HEK293T (cell line): ENCODE data around the gene ZNF324.
"Not testable (repeated sequence)": the region's sequence is repeated elsewhere in the genome, so short reads cannot be mapped to it uniquely, and the experiment has no call there.

ENCODE experiments used
- CTCF ChIA-PET: fragments of 350-600 bp; formaldehyde crosslinking; extraction: SDS; loops from one replicate; lab custom pipeline; 2021; ENCODE audit warnings: antibody characterized with exemption, inconsistent platforms; lab: Yijun Ruan, JAX
- POLR2A ChIA-PET: fragments of 350-600 bp; formaldehyde crosslinking; extraction: SDS; loops from one replicate; lab custom pipeline; 2020; ENCODE audit warnings: antibody characterized with exemption, inconsistent platforms; lab: Yijun Ruan, JAX
- DNase-seq: peaks from one replicate; pipeline ENCODE4 v3.0.0; 2012; ENCODE audit warnings: mixed read lengths; ENCODE audit errors: extremely low spot score
- ARNT ChIP-seq: fragments of 450-650 bp; IDR thresholded peaks from 2 replicates; pipeline ENCODE4 v1.6.1; 2017; ENCODE audit warnings: mild to moderate bottlenecking
- BHLHE40 ChIP-seq: fragments of 450-650 bp; IDR thresholded peaks from 2 replicates; pipeline ENCODE4 v1.6.1; 2016; ENCODE audit warnings: mild to moderate bottlenecking, moderate library complexity, borderline replicate concordance
- CTBP1 ChIP-seq: fragments of 450-650 bp; IDR thresholded peaks from 2 replicates; pipeline ENCODE4 v1.6.1; 2016; ENCODE audit warnings: borderline replicate concordance
- ELF4 ChIP-seq: fragments of 450-650 bp; IDR thresholded peaks from 2 replicates; pipeline ENCODE4 v1.6.1; 2017; ENCODE audit warnings: antibody characterized with exemption
- FOXA1 ChIP-seq: fragments of 450-650 bp; IDR thresholded peaks from 2 replicates; pipeline ENCODE4 v1.6.1; 2016; ENCODE audit warnings: mild to moderate bottlenecking
- FOXK2 ChIP-seq: fragments of 450-650 bp; IDR thresholded peaks from 2 replicates; pipeline ENCODE4 v1.6.1; 2016; ENCODE audit warnings: mild to moderate bottlenecking
- FOXM1 ChIP-seq: fragments of 450-650 bp; IDR thresholded peaks from 2 replicates; pipeline ENCODE4 v1.6.1; 2017; ENCODE audit warnings: mild to moderate bottlenecking, borderline replicate concordance
- HDGF ChIP-seq: fragments of 450-650 bp; IDR thresholded peaks from 2 replicates; pipeline ENCODE4 v1.6.1; 2017; ENCODE audit warnings: antibody characterized with exemption, borderline replicate concordance
- L3MBTL2 ChIP-seq: fragments of 450-650 bp; conservative IDR thresholded peaks from 2 replicates; pipeline ENCODE4 v1.6.1; 2016; ENCODE audit warnings: mild to moderate bottlenecking
- LEF1 ChIP-seq: fragments of 450-650 bp; IDR thresholded peaks from 2 replicates; pipeline ENCODE4 v1.6.1; 2017; ENCODE audit warnings: mild to moderate bottlenecking, borderline replicate concordance
- NFRKB ChIP-seq: fragments of 450-650 bp; IDR thresholded peaks from 2 replicates; pipeline ENCODE4 v1.6.1; 2016; ENCODE audit warnings: mild to moderate bottlenecking, moderate library complexity
- PKNOX1 ChIP-seq: fragments of 450-650 bp; IDR thresholded peaks from 2 replicates; pipeline ENCODE4 v1.6.1; 2016
- SP1 ChIP-seq: fragments of 450-650 bp; IDR thresholded peaks from 2 replicates; pipeline ENCODE4 v1.6.1; 2017
- SUZ12 ChIP-seq: fragments of 450-650 bp; IDR thresholded peaks from 2 replicates; pipeline ENCODE4 v1.6.1; 2016; ENCODE audit warnings: mild to moderate bottlenecking
- TARDBP ChIP-seq: fragments of 450-650 bp; IDR thresholded peaks from 2 replicates; pipeline ENCODE4 v1.6.1; 2016
- ZNF384 ChIP-seq: fragments of 450-650 bp; IDR thresholded peaks from 2 replicates; pipeline ENCODE4 v1.6.1; 2016

Gene ZNF324

GRCh38 chr19:58480831-58481230 lies 14.0 kb downstream of the ZNF324 start:
- POLR2A ChIA-PET = no interaction called here
- no peak for DNase-seq
- CTCF ChIA-PET = no interaction called here
- TF ChIP-seq HDGF = no peak

DNA sequence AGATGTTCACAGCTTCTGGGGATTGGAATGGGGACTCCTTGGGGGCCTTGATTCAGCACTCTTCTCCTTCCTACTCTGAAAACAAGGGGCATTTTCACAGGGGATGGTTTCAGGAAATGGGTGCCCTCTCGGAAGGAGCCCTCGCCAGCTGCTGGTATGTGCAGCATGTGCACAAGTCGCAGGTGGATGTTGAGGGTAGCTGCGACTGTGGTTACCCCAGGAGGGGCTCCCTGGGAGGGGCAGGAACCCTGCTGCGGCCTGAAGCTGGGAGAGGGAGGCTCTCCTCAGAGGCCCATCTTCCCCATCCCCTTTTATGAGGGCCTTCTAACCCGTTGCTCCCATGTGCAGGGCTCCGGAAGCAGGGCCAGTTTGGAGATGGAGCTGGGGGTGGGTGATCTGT lies 15.5 kb downstream of the ZNF324 start:
- CTCF ChIA-PET = no interaction called here

DNA sequence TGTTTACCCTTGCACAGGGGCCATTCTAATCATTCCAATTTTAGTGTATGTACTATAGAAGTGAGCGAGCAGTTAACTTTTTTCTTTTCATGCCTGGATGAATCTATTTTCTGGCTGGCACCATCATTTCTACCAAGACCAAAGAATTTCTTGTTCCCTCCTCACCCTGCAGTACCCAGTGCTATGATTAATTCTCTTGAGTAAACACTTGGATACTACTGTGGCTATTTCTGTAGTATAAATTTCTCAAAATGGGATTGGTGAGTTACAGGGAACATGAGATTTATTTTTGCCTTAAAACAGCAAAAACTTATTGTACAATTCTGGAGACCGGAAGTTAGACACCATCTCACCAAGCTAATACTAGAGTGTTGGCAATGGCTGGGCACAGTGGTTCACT lies 16.9 kb downstream of the ZNF324 start:
- no peak for DNase-seq
- TF ChIP-seq L3MBTL2 = no peak
- no peak for TF ChIP-seq NFRKB
- no peak for TF ChIP-seq SP1
- TF ChIP-seq ZNF384 = no peak
- no peak for TF ChIP-seq ELF4
- no peak for TF ChIP-seq ARNT
- TF ChIP-seq HDGF = no peak
- TF ChIP-seq BHLHE40 = no peak
- no peak for TF ChIP-seq LEF1
- no peak for TF ChIP-seq SUZ12
- TF ChIP-seq FOXK2 = no peak
- TF ChIP-seq TARDBP = no peak
- no peak for TF ChIP-seq FOXA1
- ChIA-PET CTCF (no interaction called here), POLR2A (no interaction called here)

More for the DNA sequence above, 15.5 kb downstream of the ZNF324 start:
- no peak for DNase-seq
- POLR2A ChIA-PET = no interaction called here
- no peak for TF ChIP-seq LEF1
- TF ChIP-seq ZNF384 = no peak
- TF ChIP-seq FOXK2 = no peak

GRCh38 chr19:58484349-58484748 lies 17.5 kb downstream of the ZNF324 start:
- DNase-seq, CTCF ChIA-PET, POLR2A ChIA-PET: not testable (repeated sequence)
- TF ChIP-seq ZNF384 = peak; percentile 92

DNA sequence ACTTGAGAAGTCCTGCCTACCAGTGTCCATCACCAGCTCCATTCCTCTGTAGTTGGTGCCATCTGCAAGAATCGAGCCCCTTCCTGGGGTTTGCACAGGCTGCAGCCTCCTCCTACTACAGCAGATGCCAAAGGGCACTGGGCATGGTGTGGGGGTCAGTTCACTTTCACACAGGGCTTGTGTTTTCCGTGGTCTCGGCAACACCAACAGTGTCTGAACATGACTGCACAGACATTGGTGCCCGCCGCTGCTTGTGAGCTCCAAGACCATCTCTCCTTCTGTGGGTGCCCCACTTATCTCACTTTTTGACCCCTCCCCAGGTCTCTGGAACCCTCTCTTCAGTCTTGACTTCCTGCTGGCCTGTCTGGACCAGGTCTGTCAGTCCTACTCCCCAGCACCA lies 24.5 kb downstream of the ZNF324 start:
- ChIA-PET POLR2A (no interaction called here), CTCF (no interaction called here)
- no peak for TF ChIP-seq ARNT
- TF ChIP-seq SP1 = no peak
- TF ChIP-seq FOXM1 = no peak
- no peak for TF ChIP-seq ELF4
- TF ChIP-seq HDGF = no peak
- TF ChIP-seq FOXK2 = no peak
- TF ChIP-seq SUZ12 = no peak
- no peak for TF ChIP-seq ZNF384
- no peak for TF ChIP-seq CTBP1
- TF ChIP-seq TARDBP = no peak
- TF ChIP-seq PKNOX1 = no peak
- no peak for TF ChIP-seq FOXA1
- no peak for TF ChIP-seq BHLHE40
- TF ChIP-seq NFRKB = no peak
- no peak for TF ChIP-seq L3MBTL2
- DNase-seq = no peak

GRCh38 chr19:58492265-58492664 lies 25.4 kb downstream of the ZNF324 start:
- ChIA-PET POLR2A (no interaction called here), CTCF (no interaction called here)
- TF ChIP-seq FOXM1 (no peak), TARDBP (no peak), NFRKB (no peak), PKNOX1 (no peak), HDGF (no peak), ZNF384 (no peak), SP1 (no peak), BHLHE40 (no peak)
- no peak for DNase-seq

GRCh38 chr19:58497634-58498170 lies 30.8 kb downstream of the ZNF324 start:
- CTCF ChIA-PET = no interaction called here
- DNase-seq = no peak
- POLR2A ChIA-PET = no interaction called here
- no peak for TF ChIP-seq FOXM1

DNA sequence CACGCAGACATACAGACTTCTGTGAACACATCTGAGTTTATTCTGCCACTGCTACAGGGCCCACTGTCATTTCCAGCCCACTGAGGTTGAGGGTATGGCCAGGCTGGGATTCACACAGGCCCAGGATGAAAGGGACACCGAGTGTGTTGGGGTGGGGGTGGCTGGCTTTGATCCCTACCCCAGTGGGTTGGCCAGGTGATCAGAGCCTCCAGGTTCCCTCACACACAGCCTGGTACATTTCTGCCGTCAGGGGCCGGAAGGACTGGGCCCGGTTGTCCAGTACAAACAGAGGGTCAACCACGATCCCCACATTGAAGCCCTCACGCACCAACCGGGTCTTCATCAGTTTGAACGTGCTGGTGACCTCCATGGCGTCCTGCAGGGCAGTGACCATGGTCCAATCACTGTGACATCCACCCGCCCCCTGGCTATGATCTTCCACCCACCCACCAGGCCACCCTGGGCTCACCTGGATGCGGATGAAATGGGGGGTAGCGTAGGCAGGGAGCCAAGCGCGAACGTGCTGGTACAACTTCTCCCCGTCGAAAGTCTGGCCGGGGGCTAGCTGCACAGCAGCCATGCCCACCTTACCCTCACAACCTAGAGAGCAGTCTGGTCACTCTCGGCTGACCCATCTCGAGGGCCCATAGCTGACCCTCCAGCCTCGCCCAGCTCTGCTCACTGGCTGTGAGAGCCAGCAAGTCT lies 31.6 kb downstream of the ZNF324 start:
- POLR2A ChIA-PET = interaction anchor here (1.8 kb wide), 1 partner anchor 23 kb away, joined by 5 read pairs; the partner anchor contains the start of gene ZNF446
- CTCF ChIA-PET = no interaction called here
- no peak for DNase-seq
- TF ChIP-seq FOXK2 (no peak), NFRKB (no peak), SUZ12 (no peak), ZNF384 (no peak), ELF4 (no peak), HDGF (no peak), CTBP1 (no peak), L3MBTL2 (no peak), TARDBP (no peak), BHLHE40 (no peak), SP1 (no peak)
